Measurements from ENCODE around the gene VILL.
A peak's percentile ranks its signal among the peaks of the same experiment; 100 is the strongest.

VILL gene

GRCh38 chr3:38022896-38023709 is 32.5 kb downstream of the VILL start:
- H3K27ac ChIP-seq (ENCODE audit: low read depth, low read length): peak overlapping the region; percentile 95
- H3K36me3 ChIP-seq (ENCODE audit: control insufficient read depth in 5 of 5, insufficient read depth in 5 of 5, low read length in 5 of 5): peaks cover 0 to 24% (median 22%) of the 10 kb centered on the region in 5 donors
- H3K27me3 ChIP-seq (ENCODE audit: control insufficient read depth in 5 of 5, insufficient read depth in 4 of 5, low read length in 5 of 5): no peaks in the 10 kb centered on the region
- peak overlapping the region in 4 of 5 donors; percentile 83 to 91 (median 88) for H3K4me3 ChIP-seq (ENCODE audit: low read depth in 1 of 5, low read length in 5 of 5)
- H3K4me1 ChIP-seq (ENCODE audit: control insufficient read depth in 5 of 5, insufficient read depth in 5 of 5, low read length in 5 of 5): peaks cover 4 to 35% (median 28%) of the 10 kb centered on the region in 5 donors
- H3K9me3 ChIP-seq (ENCODE audit: control insufficient read depth in 5 of 5, low read length in 5 of 5): no peaks in the 10 kb centered on the region
- peak overlapping the region in 2 of 5 donors; percentile 86 to 92 for H3K9ac ChIP-seq (ENCODE audit: low read length in 5 of 5)

GRCh38 chr3:38026856-38027255 is 36.3 kb downstream of the VILL start:
- Histone ChIP-seq H3K4me1 (ENCODE audit: control insufficient read depth in 5 of 5, insufficient read depth in 5 of 5, low read length in 5 of 5) (peaks cover 4 to 61% (median 50%) of the 10 kb centered on the region in 5 donors), H3K36me3 (ENCODE audit: control insufficient read depth in 5 of 5, insufficient read depth in 5 of 5, low read length in 5 of 5) (no peaks in the 10 kb centered on the region), H3K9me3 (ENCODE audit: control insufficient read depth in 5 of 5, low read length in 5 of 5) (no peaks in the 10 kb centered on the region), H3K27me3 (ENCODE audit: control insufficient read depth in 5 of 5, insufficient read depth in 4 of 5, low read length in 5 of 5) (no peaks in the 10 kb centered on the region), H3K9ac (ENCODE audit: low read length in 5 of 5) (no peak overlapping the region), H3K27ac (ENCODE audit: low read depth, low read length) (no peak overlapping the region), H3K4me3 (ENCODE audit: low read depth in 1 of 5, low read length in 5 of 5) (no peak overlapping the region)

GRCh38 chr3:38027466-38028465 is 37.2 kb downstream of the VILL start:
- Histone ChIP-seq H3K27ac (ENCODE audit: low read depth, low read length) (peak overlapping the region; percentile 72), H3K27me3 (ENCODE audit: control insufficient read depth in 5 of 5, insufficient read depth in 4 of 5, low read length in 5 of 5) (no peaks in the 10 kb centered on the region), H3K9me3 (ENCODE audit: control insufficient read depth in 5 of 5, low read length in 5 of 5) (no peaks in the 10 kb centered on the region), H3K9ac (ENCODE audit: low read length in 5 of 5) (no peak overlapping the region), H3K4me1 (ENCODE audit: control insufficient read depth in 5 of 5, insufficient read depth in 5 of 5, low read length in 5 of 5) (peaks cover 4 to 58% (median 43%) of the 10 kb centered on the region in 5 donors), H3K36me3 (ENCODE audit: control insufficient read depth in 5 of 5, insufficient read depth in 5 of 5, low read length in 5 of 5) (no peaks in the 10 kb centered on the region), H3K4me3 (ENCODE audit: low read depth in 1 of 5, low read length in 5 of 5) (no peak overlapping the region)

DNA sequence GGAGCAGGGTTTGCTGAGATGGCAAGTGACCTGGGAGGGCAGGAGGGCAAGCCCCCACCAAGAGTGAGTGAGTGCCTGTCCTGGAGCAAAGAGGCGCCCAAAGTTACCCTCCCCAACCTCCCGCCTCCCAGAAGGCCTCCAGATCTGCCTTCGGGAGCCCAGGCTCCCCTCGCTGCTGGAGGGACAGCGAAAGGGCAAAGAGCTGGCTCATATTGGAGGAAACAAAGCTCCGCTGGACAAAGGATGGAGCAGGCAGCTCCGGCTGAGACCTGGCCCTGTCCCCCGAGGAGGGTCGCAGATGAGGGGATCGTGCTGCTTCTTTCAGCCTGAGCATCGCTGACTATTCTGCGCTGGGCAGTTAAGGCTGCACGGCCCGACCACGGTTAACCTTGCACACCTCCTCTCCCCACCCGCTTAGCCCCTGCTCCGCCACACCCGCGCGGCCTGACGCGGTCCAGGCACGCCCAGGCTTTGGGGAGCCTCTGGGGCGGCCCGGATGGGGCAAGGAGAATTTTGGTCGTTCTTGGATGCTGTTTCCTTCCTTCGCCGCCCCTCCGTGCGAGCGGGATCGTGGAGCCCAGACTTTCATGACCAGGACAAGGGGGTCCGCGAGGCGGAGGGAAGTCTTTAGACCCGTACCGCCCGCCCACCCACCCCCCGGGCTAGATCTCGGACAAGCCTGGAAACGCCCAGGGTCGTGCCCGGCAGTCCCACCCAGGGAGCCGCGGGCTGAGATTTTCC is 38.2 kb downstream of the VILL start:
- Histone ChIP-seq H3K4me1 (ENCODE audit: control insufficient read depth in 5 of 5, insufficient read depth in 5 of 5, low read length in 5 of 5) (peaks cover 2 to 48% (median 34%) of the 10 kb centered on the region in 5 donors), H3K4me3 (ENCODE audit: low read depth in 1 of 5, low read length in 5 of 5) (peak overlapping the region; percentile 44 to 76 (median 72)), H3K9ac (ENCODE audit: low read length in 5 of 5) (peak overlapping the region in 3 of 5 donors; percentile 41 to 64 (median 43)), H3K27me3 (ENCODE audit: control insufficient read depth in 5 of 5, insufficient read depth in 4 of 5, low read length in 5 of 5) (no peaks in the 10 kb centered on the region), H3K27ac (ENCODE audit: low read depth, low read length) (peak overlapping the region; percentile 72), H3K9me3 (ENCODE audit: control insufficient read depth in 5 of 5, low read length in 5 of 5) (no peaks in the 10 kb centered on the region), H3K36me3 (ENCODE audit: control insufficient read depth in 5 of 5, insufficient read depth in 5 of 5, low read length in 5 of 5) (no peaks in the 10 kb centered on the region)

DNA sequence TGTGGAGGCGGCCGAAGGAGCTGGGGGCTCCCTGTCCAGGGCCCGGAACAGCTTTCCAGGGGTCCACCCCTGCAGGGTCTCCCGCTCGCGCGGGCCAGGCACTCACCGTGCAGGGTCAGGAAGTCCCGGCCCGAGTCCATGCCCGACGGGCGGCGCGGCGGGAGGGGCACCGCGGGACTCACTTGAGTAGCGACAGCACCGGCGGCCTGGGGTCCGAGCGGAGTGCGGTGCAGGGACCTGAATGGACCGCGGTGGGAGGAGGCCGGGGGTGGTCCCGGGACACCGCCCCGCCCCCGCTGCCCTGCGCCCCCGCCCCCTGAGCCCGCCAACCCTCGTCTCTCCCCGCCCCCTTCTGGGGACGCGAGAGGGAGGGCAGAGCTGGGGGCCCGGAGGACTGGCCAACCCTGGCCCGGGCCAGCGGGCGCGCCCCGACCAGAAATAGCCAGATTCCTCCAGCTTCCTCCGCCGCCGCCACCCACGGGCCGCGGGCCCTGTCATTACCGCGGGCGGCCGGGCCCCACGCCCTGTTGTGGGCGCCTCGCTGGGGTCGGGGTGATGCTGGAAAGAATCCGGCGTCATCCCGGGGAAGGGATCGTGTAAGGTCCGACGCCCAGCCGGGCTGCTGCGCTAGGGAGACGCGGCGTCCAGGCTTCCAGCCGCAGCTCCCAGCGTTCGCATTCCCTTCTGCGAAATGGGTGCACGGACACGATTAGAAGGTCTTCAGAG is 39.0 kb downstream of the VILL start, which contains the start of gene PLCD1:
PLCD1 (minus strand) TSS at position 243 of the 726 bp plus-strand sequence; CDS start at position 140, 103 bp downstream.
- Histone ChIP-seq H3K4me3 (ENCODE audit: low read depth in 1 of 5, low read length in 5 of 5) (peak within 1 kb of the TSS; percentile 64 to 77 (median 75)), H3K9me3 (ENCODE audit: control insufficient read depth in 5 of 5, low read length in 5 of 5) (no peaks in the 10 kb centered on the region), H3K36me3 (ENCODE audit: control insufficient read depth in 5 of 5, insufficient read depth in 5 of 5, low read length in 5 of 5) (no peaks in the 10 kb centered on the region), H3K27me3 (ENCODE audit: control insufficient read depth in 5 of 5, insufficient read depth in 4 of 5, low read length in 5 of 5) (no peaks in the 10 kb centered on the region), H3K4me1 (ENCODE audit: control insufficient read depth in 5 of 5, insufficient read depth in 5 of 5, low read length in 5 of 5) (peaks cover 0 to 42% (median 29%) of the 10 kb centered on the region in 5 donors), H3K9ac (ENCODE audit: low read length in 5 of 5) (peak within 1 kb of the TSS in 4 of 5 donors; percentile 46 to 87 (median 73)), H3K27ac (ENCODE audit: low read depth, low read length) (peak within 1 kb of the TSS; percentile 75)

DNA sequence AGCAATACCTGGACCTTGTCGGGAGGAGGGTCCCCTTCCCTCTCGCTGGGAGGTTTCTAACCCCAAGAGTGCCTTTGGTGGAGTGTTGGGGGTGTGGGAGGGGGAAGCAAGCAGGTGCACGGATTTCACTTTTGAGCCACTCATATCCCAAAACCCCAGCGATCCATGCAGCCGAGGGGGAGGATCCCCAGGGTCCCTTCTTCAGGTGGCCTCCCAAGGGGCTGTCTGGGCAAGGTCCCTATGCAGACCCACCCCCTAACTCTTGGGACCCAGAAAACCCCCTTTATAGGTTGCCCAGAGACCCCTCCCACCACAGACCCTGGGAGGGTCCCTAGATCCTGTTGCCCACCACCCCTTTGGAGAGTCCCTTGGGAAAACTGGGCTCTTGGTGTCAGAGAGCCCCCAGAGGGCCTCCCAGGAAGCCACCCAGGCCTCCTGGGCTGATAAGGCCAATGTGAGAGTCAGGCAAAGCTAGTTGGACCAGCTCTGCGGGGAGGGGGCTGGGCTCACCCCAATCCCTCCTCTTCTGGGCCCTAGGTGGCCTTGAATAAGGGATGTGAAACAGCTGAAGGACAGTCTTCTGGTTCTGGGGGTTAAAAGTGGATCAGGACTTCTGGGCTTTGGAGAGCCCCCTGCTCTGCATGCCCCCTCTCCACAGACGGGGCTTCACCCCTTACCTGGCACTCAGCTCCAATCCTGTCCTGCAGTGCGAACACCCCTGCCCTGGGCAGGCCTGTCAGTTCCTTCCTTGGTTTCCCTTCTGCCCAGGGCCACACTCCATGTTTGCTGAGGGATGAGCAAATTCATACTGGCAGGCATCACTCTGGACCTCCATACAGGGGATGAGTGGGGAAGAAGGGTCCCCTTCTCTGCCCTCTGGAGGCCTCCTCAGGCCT is 39.8 kb downstream of the VILL start:
- H3K36me3 ChIP-seq (ENCODE audit: control insufficient read depth in 5 of 5, insufficient read depth in 5 of 5, low read length in 5 of 5): no peaks in the 10 kb centered on the region
- peak overlapping the region; percentile 75 for H3K27ac ChIP-seq (ENCODE audit: low read depth, low read length)
- no peaks in the 10 kb centered on the region for H3K9me3 ChIP-seq (ENCODE audit: control insufficient read depth in 5 of 5, low read length in 5 of 5)
- H3K27me3 ChIP-seq (ENCODE audit: control insufficient read depth in 5 of 5, insufficient read depth in 4 of 5, low read length in 5 of 5): no peaks in the 10 kb centered on the region
- peak overlapping the region in 4 of 5 donors; percentile 46 to 87 (median 73) for H3K9ac ChIP-seq (ENCODE audit: low read length in 5 of 5)
- H3K4me3 ChIP-seq (ENCODE audit: low read depth in 1 of 5, low read length in 5 of 5): peak overlapping the region; percentile 64 to 77 (median 75)
- peaks cover 0 to 37% (median 26%) of the 10 kb centered on the region in 5 donors for H3K4me1 ChIP-seq (ENCODE audit: control insufficient read depth in 5 of 5, insufficient read depth in 5 of 5, low read length in 5 of 5)

DNA sequence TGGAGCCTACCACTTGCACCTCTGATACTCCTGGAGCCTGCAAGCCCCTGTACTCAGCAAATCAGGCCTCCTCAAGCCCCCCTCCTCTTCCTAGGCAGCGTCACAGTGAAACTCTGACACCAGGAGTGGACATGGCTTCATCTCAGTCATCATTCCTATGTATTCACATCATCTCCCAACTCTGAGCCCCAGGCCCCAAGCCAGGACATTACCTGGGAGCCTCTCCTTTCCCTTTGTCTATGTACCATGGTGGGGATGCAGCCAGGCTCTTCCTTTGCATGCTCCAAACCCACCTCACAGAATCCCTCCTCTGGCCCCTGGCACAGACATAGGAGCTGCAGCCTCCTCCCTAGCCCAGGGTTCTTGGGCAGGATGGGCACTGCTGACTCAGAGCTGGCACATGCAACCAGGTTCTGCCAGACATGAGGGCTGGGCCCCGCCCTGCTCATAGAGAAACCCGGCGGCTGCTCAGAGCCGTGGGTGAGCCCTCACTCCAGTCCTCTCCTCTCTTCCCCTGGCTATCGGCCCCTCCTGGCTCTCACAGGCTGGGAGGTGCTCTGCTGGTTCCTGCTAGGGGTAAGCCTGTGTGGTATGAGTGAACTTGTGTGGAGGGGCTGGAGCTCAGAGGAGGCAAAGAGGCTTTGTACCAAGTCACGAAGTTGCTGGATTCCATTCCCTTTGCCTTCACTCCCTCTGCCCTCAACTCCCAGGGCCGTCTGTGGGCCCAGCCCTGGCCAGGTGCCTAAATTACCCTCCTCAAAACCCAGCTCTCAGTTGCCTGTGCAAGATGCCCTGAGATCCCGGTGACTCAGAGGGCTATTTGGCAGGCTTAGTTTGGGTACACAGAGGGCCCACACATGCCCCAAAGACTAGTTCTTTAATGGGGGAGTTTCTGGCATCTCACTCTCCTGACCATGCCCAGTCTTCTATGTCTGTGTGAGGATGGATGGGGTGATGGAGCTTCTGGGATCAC is 40.7 kb downstream of the VILL start:
- no peak overlapping the region for H3K9ac ChIP-seq (ENCODE audit: low read length in 5 of 5)
- H3K36me3 ChIP-seq (ENCODE audit: control insufficient read depth in 5 of 5, insufficient read depth in 5 of 5, low read length in 5 of 5): no peaks in the 10 kb centered on the region
- no peaks in the 10 kb centered on the region for H3K27me3 ChIP-seq (ENCODE audit: control insufficient read depth in 5 of 5, insufficient read depth in 4 of 5, low read length in 5 of 5)
- no peak overlapping the region for H3K4me3 ChIP-seq (ENCODE audit: low read depth in 1 of 5, low read length in 5 of 5)
- H3K9me3 ChIP-seq (ENCODE audit: control insufficient read depth in 5 of 5, low read length in 5 of 5): no peaks in the 10 kb centered on the region
- peaks cover 0 to 31% (median 21%) of the 10 kb centered on the region in 5 donors for H3K4me1 ChIP-seq (ENCODE audit: control insufficient read depth in 5 of 5, insufficient read depth in 5 of 5, low read length in 5 of 5)
- peak overlapping the region; percentile 75 for H3K27ac ChIP-seq (ENCODE audit: low read depth, low read length)

All from subcutaneous abdominal adipose tissue (tissue), 5 donors.